Gastroesophageal sphincter (tissue), 3 donors: ENCODE results near the gene SLC12A6.

ENCODE experiments used
- CTCF ChIP-seq, 4 experiments: fragments of 200-600 bp in 2 of 4; fragments of 450-650 bp in 2 of 4; sonication (generic) in 1 of 4; IDR thresholded peaks; one replicate each; pipeline ENCODE4 v1.5.1; 2017 to 2019; ENCODE audit warnings: antibody characterized with exemption in 4 of 4, mild to moderate bottlenecking in 2 of 4, moderate library complexity in 2 of 4
- EP300 ChIP-seq: sonication (generic); formaldehyde crosslinking; IDR thresholded peaks from one replicate; pipeline ENCODE4 v1.6.1; 2017; ENCODE audit warnings: antibody characterized with exemption, mild to moderate bottlenecking
- POLR2A ChIP-seq, 2 donors: fragments of 450-650 bp; IDR thresholded peaks; one replicate each; pipeline ENCODE4 v1.6.1; 2017; ENCODE audit warnings: antibody characterized with exemption in 2 of 2, mild to moderate bottlenecking in 2 of 2, moderate library complexity in 1 of 2
- POLR2AphosphoS5 ChIP-seq: sonication (generic); formaldehyde crosslinking; IDR thresholded peaks from one replicate; pipeline ENCODE4 v1.6.1; 2017; ENCODE audit warnings: antibody characterized with exemption

GRCh38 chr15:34361278-34361677 lies 23.7 kb upstream of the SLC12A6 start:
- TF ChIP-seq CTCF (IDR thresholded peaks at IDR 0.05), result no peak
- no peak for TF ChIP-seq POLR2A (IDR thresholded peaks at IDR 0.05)
- no peak for TF ChIP-seq POLR2AphosphoS5
- no peak for TF ChIP-seq EP300
